Measurements from ENCODE around the gene SMIM1. TPM values are rescaled to one million over a fixed set of nuclear protein-coding genes. Genes with fewer than 3 reads are reported as not detected.

Gene SMIM1
- polyA plus RNA-seq, 1 donor (not counting 4 experiments of a cell fraction or from before 2014, with no cell fraction given) = 0.79 TPM

DNA sequence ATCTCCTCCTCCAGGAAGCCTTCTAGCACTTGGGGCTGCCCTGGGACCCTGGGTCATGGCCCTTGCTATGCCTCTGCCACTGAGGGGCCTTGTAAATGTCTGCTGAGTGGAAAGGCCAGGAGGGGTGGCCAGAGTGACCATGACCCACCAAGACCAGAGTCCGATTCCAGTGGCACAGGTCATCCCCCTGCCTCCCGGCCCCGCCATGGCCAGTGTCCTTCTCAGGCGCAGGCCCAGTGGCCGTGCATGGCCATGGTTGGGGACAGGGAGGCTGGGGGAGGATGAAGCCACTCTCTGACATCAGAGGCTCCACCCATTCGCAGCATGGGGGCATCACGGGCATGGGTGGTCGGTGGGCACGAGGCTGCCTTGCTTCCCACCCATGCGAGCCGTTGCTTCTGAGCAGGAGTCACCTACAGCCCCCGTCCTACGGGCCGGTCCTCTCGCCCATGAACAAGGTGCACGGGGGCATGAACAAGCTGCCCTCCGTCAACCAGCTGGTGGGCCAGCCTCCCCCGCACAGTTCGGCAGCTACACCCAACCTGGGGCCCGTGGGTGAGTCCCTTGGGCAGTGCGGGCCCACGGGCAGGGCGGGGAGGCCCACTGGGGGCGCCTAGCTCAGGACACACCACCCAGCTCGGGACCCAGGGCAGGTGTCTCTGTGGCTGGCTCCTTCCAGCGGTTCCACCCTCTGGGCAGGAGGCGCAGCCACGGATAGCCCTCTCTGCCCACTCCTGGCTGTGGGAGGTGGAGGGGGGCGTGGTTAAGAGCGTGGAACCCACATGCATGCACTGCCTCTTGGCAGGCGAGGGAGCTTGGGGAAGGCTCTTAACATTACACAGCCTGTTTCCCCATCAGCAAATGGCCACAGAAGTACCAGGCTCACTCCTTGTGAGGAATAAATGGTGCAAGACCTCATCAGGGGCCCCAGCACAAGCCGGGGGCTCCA is 42.7 kb upstream of the SMIM1 start:
- Histone ChIP-seq H3K27ac (ENCODE audit: control insufficient read depth, insufficient read depth, low read length) (no peak overlapping the region), H3K36me3 (ENCODE audit: control insufficient read depth in 2 of 2, extremely low read depth in 1 of 2, insufficient read depth in 2 of 2, low read length in 2 of 2) (peaks cover 0 to 3% of the 10 kb centered on the region in 2 experiments), H3K27me3 (ENCODE audit: control insufficient read depth, extremely low read depth, insufficient read depth, low read length) (no peaks in the 10 kb centered on the region), H3K4me1 (ENCODE audit: control insufficient read depth, extremely low read depth, insufficient read depth, low read length) (no peaks in the 10 kb centered on the region), H2AFZ (ENCODE audit: control insufficient read depth, low read length) (no peak overlapping the region), H3K9me3 (ENCODE audit: control insufficient read depth, low read depth, low read length) (no peaks in the 10 kb centered on the region), H3K79me2 (ENCODE audit: control insufficient read depth, insufficient read depth, low read length) (no peaks in the 10 kb centered on the region), H3K4me2 (ENCODE audit: control insufficient read depth, extremely low read depth, insufficient read depth, low read depth, low read length) (no peak overlapping the region), H3K9me1 (ENCODE audit: control insufficient read depth, extremely low read depth, insufficient read depth, low read length) (no peaks in the 10 kb centered on the region), H4K20me1 (ENCODE audit: control insufficient read depth, extremely low read depth, insufficient read depth, low read length) (no peaks in the 10 kb centered on the region), H3K4me3 (ENCODE audit: control insufficient read depth in 2 of 3, extremely low read depth in 1 of 3, insufficient read depth in 2 of 3, low read depth in 1 of 3, low read length in 3 of 3) (no peak overlapping the region), H3K9ac (ENCODE audit: control insufficient read depth, extremely low read depth, insufficient read depth, low read length) (no peak overlapping the region)
- FAIRE-seq (no peak), DNase-seq (ENCODE audit: low read depth, low spot score) (no peak)
- TF ChIP-seq EZH2 (IDR thresholded peaks at IDR 0.05; ENCODE audit: low read length) = no peak
- TF ChIP-seq, protein P1, sequence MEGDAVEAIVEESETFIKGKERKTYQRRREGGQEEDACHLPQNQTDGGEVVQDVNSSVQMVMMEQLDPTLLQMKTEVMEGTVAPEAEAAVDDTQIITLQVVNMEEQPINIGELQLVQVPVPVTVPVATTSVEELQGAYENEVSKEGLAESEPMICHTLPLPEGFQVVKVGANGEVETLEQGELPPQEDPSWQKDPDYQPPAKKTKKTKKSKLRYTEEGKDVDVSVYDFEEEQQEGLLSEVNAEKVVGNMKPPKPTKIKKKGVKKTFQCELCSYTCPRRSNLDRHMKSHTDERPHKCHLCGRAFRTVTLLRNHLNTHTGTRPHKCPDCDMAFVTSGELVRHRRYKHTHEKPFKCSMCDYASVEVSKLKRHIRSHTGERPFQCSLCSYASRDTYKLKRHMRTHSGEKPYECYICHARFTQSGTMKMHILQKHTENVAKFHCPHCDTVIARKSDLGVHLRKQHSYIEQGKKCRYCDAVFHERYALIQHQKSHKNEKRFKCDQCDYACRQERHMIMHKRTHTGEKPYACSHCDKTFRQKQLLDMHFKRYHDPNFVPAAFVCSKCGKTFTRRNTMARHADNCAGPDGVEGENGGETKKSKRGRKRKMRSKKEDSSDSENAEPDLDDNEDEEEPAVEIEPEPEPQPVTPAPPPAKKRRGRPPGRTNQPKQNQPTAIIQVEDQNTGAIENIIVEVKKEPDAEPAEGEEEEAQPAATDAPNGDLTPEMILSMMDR (optimal IDR thresholded peaks at IDR 0.05 in 1 of 3, IDR thresholded peaks at IDR 0.05 in 1 of 3, conservative IDR thresholded peaks at IDR 0.05 in 1 of 3; ENCODE audit: extremely low read depth in 1 of 3, insufficient read depth in 2 of 3, low read length in 3 of 3) = no peak
- dilution Hi-C loops (cut with MboI; ENCODE audit: extremely low pct_ligation_motif_present, low sequenced_read_pairs) = no loop called here

DNA sequence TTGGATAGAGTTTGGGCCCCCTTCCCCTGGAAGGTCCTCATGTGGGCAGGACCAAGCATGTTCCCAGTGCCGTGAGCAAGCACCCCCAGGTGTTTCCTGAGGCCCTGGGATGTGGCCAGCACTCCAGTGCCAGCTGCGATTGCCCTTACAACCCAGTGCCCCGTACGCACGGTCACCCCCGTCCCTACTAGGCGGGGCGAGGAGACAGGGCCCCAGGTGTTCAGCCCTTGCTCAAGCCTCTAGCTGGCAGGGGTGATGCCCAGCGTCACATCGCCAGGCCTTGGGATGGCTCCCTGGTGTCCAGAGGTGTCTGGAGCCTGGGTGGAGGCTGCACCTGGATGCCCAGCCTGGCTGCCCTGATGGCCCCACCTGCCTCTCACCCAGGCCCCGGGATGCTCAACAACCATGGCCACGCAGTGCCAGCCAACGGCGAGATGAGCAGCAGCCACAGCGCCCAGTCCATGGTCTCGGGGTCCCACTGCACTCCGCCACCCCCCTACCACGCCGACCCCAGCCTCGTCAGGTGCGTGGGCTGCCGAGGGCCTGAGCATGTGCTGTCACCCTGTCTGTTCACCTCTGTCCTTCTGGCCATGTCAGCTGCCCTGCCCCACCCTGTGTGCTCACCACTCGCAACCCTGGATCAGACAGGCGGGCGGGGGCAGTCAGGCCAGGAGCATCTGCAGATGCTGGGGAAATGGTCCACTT is 41.9 kb upstream of the SMIM1 start:
- Histone ChIP-seq H4K20me1 (ENCODE audit: control insufficient read depth, extremely low read depth, insufficient read depth, low read length) (no peaks in the 10 kb centered on the region), H3K4me2 (ENCODE audit: control insufficient read depth, extremely low read depth, insufficient read depth, low read depth, low read length) (no peak overlapping the region), H3K4me3 (ENCODE audit: control insufficient read depth in 2 of 3, extremely low read depth in 1 of 3, insufficient read depth in 2 of 3, low read depth in 1 of 3, low read length in 3 of 3) (no peak overlapping the region), H3K36me3 (ENCODE audit: control insufficient read depth in 2 of 2, extremely low read depth in 1 of 2, insufficient read depth in 2 of 2, low read length in 2 of 2) (peaks cover 0 to 3% of the 10 kb centered on the region in 2 experiments), H3K79me2 (ENCODE audit: control insufficient read depth, insufficient read depth, low read length) (no peaks in the 10 kb centered on the region), H3K9me1 (ENCODE audit: control insufficient read depth, extremely low read depth, insufficient read depth, low read length) (no peaks in the 10 kb centered on the region), H3K27me3 (ENCODE audit: control insufficient read depth, extremely low read depth, insufficient read depth, low read length) (no peaks in the 10 kb centered on the region), H3K9ac (ENCODE audit: control insufficient read depth, extremely low read depth, insufficient read depth, low read length) (no peak overlapping the region), H3K27ac (ENCODE audit: control insufficient read depth, insufficient read depth, low read length) (no peak overlapping the region), H3K9me3 (ENCODE audit: control insufficient read depth, low read depth, low read length) (no peaks in the 10 kb centered on the region), H3K4me1 (ENCODE audit: control insufficient read depth, extremely low read depth, insufficient read depth, low read length) (no peaks in the 10 kb centered on the region), H2AFZ (ENCODE audit: control insufficient read depth, low read length) (no peak overlapping the region)
- DNase-seq (ENCODE audit: low read depth, low spot score) (no peak), FAIRE-seq (no peak)
- TF ChIP-seq EZH2 (IDR thresholded peaks at IDR 0.05; ENCODE audit: low read length) = no peak
- TF ChIP-seq, protein P1 (optimal IDR thresholded peaks at IDR 0.05 in 1 of 3, IDR thresholded peaks at IDR 0.05 in 1 of 3, conservative IDR thresholded peaks at IDR 0.05 in 1 of 3; ENCODE audit: extremely low read depth in 1 of 3, insufficient read depth in 2 of 3, low read length in 3 of 3) = no peak
- dilution Hi-C loops (cut with MboI; ENCODE audit: extremely low pct_ligation_motif_present, low sequenced_read_pairs) = no loop called here
